ENCODE results near the gene NUP93.
A peak's percentile ranks its signal among the peaks of the same experiment; 100 is the strongest.
"Not testable (repeated sequence)": the region's sequence is repeated elsewhere in the genome, so short reads cannot be mapped to it uniquely, and the experiment has no call there.

The NUP93 gene

GRCh38 chr16:56709443-56710040 is 20.4 kb upstream of the NUP93 start:
- no peak for DNase-seq

DNA sequence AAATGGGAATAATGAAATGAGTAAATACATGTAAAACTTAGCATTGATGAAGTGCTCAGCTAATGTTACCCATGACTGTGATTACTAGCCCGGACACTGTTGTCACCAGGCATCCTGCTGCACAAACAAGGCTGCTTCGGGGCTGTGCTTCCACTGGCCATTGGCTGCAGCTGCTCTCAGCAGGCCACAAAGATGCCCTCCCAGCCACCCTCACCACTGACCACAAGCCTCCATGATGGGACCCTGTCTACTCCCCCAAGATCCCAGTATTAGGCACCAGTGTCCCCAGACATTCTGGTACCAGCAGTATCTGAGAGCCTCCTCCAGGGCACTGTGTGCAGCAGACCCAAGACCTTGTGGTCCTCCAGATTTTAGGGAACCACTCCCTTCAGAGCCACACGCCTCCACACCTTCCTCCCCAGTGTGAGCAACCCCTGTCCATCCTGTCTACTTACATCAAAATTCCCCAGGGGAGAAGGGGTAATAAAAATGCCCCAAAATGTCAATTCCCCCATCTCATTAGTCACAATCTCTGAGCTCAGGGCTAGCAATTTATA is 19.7 kb upstream of the NUP93 start:
- no peak for DNase-seq

DNA sequence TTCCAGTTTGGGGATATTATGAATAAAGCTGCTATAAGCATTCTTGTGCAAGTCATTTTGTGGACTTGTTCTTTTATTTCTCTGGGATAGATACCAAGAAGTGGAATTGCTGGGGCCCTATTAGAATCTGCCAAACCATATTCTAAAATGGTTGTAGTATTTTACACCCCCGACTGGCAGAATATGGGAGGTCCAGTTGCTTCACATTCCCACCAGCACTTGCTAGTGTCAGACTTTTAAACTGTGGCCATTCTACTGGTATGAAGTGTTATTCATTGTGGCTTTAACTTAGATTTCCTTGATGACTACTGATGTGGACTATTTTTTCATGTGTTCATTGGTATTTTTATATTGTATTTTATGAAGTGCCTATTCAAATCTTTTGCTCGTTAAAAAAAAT is 18.1 kb upstream of the NUP93 start:
- peak; percentile 12 for DNase-seq

- DNase-seq: no peak
These were observed 16.1 kb upstream of the NUP93 start for GRCh38 chr16:56713794-56714193.

DNA sequence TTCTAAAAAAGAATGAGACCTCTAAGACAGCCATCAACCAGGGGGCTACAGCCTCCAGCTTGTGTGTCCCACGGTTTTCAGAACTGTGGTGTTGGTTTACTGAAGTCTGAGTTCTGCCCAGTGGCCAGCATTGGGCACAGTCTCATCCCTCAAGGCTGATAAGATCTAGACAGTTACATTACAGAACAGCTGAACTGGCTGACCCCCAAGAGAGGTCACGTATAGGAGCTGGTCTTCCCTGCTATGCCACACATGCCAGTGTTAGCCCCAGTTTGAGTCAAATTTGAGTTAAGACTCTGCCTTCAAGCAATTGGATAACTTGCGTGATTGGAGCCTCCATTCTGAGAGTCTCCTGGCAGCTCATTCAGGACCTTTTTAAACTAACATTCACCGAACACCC is 14.8 kb upstream of the NUP93 start:
- DNase-seq: no peak

GRCh38 chr16:56716761-56717160 is 13.2 kb upstream of the NUP93 start:
- DNase-seq: no peak

DNA sequence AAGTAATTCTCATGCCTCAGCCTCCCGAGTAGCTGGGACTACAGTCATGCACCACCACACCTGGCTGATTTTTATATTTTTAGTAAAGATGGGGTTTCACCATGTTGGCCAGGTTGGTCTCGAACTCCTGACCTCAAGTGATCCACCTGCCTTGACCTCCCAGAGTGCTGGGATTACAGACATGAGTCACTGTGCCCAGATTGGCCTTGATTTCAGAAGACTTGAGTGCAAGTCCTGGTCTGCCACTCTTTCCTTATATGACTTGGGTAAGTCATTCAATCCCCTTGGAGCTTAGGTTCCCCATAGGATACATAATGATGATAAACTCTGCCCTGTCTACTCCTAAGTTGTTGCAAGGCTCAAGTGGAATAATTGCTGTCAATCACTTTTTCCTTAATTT is 12.4 kb upstream of the NUP93 start:
- not testable (repeated sequence) for DNase-seq

- DNase-seq: no peak
These were observed 7.6 kb upstream of the NUP93 start for GRCh38 chr16:56722200-56722842.

- no peak for DNase-seq
These were observed 5.7 kb upstream of the NUP93 start for GRCh38 chr16:56724191-56724590.

DNA sequence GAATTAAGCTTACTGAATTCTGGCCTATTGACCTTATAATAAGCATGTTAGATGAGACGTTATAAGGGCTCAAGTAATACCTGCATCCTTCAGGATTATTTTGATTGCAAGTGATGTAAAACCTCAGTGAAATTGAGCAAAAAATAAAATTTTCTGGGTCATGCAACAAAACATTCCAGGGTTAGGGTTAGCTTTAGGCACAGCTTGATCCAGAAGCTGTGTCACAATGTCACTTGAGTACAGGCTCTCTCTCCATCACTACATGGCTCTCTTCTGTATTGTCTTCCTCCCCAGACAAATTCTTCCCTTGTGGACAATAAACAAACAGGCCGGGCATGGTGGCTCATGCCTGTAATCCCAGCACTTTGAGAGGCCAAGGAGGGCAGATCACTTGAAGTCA is 3.6 kb upstream of the NUP93 start:
- DNase-seq: no peak

- DNase-seq: no peak
These were observed 3.0 kb upstream of the NUP93 start for GRCh38 chr16:56726926-56727325.

DNA sequence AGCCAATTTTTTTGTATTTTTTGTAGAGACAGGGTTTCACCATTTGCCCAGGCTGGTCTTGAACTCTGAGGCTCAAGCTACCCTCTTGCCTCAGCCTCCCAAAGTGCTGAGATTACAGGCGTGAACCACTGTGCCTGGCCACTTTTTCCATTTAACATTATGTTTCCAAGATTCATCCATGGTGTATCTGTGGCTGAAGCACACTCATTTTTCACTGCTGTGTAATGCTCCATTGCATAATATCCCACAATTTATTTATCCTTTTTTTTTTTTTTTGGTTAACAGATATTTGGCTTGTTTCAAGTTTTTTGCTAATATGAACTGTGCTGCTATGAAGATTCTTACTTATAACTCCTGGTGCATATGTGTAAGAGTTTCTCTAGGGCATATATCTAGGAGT is 1.9 kb upstream of the NUP93 start:
- no peak for DNase-seq

GRCh38 chr16:56728980-56729734 is 772 bp upstream of the NUP93 start:
- DNase-seq: peak; percentile 17

DNA sequence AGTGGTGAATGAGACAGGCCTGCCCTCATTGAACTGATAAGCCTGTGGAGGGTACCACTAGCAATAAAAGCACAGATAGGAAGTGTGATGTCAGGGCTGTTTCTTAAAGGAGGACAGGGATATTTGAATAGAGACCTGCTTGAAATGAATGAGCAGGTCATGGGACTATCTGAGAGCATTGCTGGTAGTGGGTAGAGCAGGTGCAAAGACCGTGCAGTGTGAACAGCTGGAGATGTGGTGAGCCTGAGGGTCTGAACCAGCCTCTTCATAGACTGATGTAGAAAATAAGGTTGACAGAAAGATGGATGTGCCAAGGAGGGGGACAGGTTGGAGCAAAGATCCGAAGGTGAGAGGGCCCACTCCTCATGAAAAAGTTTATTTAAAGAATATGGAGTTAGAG is 2.4 kb downstream of the NUP93 start:
- DNase-seq: no peak

DNA sequence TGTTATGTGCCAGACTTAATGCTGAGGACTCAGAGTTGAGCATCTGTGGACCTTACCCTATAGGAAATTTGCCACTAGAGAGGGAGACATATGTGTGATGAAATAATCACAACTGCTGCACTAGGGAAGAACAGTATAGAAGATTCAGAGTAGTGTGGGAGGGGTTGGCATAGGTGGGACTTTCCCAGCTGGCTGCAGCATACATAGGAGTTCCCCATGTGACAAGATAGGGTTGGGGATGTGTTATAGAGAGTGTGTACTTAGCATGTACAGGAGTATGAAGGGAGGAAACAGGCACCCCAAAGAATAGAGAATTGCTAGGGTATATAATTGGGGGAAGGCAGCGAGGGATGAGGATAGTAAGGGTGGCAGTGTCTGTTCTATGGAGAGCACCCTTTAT is 2.9 kb downstream of the NUP93 start:
- DNase-seq: no peak

DNA sequence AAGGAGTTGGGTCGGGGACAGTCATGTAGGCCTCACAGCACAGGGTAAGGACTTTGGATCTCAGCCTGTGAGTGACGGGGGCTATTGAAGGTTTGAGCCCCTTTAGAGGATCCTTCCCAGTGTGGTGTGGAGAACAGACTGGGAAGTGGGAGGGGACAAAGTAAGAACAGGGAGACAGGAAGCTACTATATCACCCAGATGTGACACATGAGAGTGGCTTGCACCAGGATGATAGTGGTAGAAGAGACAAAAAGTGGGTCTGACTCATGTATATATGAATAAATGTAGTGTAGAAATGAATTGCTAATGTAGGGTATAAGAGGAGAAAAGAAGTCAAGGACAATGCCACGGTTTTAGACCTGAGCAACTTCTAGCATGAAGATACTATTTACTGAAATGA is 4.5 kb downstream of the NUP93 start:
- peak; percentile 50 for DNase-seq

DNA sequence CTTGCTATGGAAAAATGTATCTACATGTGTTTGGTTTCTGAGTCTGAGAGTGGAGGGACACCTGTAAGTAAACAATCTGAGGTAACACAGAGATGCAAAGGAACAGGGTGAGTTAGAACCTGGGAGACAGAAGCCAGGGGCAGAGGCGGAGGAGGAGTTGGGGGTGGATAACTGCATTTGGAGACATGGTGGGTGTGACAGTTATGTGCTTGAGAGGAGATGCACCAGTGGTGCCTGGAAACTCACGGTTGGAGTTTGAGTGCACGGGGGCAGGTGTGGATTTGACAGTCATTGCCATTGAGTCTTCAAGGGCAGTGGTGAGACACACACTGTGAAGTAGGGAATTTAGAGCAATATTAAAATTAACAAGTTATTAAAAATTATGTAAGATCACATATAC is 6.5 kb downstream of the NUP93 start:
- DNase-seq: no peak

GRCh38 chr16:56737539-56737938 is 7.6 kb downstream of the NUP93 start:
- no peak for DNase-seq

DNA sequence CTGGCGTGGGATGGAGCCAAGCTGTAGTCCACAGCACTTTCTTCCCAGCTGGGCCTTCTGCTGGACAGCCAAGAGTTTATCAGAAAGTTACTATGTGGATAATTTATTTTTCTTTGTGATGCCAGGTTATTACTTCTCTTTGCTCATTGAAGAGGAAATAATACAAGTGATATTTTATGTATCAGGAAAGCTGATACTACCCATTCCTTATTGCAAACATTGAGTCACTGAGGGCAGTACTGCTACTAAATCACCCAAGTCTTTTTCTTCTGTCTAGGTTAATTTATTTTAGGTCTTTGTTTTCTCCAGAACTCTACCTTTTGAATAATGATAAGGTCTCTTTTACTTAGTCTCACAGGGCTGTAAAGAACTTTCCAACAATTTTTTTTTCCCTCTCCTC is 8.3 kb downstream of the NUP93 start:
- no peak for DNase-seq

GRCh38 chr16:56739378-56739777 is 9.4 kb downstream of the NUP93 start:
- not testable (repeated sequence) for DNase-seq

- DNase-seq: no peak
These were observed 11.5 kb downstream of the NUP93 start for GRCh38 chr16:56741399-56741798.

DNA sequence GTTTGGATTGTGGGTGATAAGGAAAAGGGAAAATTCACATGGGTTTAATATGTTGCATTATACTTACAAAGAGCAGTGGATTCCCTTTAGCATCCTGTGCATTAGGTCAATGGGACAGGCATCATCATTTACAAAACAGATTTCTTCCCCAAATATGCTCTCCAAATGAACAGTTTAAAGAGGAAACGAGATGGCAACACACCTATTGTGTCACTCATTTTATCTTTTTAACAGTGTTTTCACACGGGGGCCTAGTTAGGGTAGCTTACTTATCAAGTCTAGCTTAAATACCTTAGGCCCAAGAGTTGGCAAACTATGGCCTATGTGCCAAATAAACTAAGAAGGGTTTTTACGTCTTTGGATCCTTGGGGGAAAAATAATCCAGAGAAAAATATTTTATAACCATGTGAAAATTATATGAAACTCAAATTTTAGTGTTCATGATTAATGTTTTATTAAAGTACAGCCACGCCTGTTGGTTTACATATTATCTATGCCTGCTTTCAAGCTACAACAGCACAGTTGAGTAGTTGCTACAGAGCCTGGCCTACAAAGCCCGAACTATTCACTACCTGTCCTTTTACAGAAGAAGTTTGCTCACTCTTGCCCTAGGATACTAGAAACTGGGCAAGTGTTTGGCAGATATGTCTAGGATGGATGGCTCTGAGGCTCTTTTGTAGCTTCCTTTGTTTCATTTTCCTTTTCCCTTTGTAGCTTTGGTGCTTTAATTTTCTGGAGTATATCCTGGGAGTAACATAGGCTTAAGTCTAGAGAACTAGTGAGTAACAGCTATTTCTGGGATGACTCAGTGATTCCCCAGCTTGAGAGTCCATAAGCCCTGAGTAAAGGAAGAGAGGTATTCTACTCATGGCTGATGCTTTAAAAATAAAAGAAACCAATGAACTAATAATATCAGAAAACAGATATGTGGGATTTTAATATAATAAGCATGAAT is 12.4 kb downstream of the NUP93 start:
- DNase-seq: peak; percentile 91

DNA sequence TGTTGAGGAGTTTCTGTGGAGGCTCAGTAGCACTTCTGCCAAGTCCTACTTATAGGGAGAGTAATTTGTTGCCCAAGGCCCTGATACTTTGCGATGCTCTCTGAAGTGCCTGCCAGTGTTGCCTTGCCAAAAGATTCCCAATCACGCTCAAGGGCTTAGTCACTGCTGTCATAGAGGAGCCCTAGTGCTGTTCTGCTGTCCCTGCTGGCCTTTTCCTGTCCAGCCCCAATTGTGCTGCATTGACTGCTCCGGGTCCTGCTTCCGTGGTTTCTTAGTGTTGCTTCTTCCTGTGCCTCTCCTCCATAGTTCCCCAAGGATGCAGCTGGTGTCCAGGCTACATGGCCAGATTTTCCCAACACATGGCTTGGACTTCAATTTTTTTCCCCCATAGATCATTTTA is 13.9 kb downstream of the NUP93 start:
- peak; percentile 60 for DNase-seq

All from fibroblast of skin of back (primary cell).